Lower lobe of right lung (tissue), 2 donors: ENCODE results near the gene C16orf78. TPM values are rescaled to one million over a fixed set of nuclear protein-coding genes. Genes with fewer than 3 reads are reported as not detected.

ENCODE experiments used
- ATAC-seq, 2 donors: fragments of 200-7000 bp; cut with Tn5 transposase; one replicate each; pipeline ENCODE4 v1.9.1; 2020 to 2022; ENCODE audit warnings: mild to moderate bottlenecking in 2 of 2, moderate library complexity in 2 of 2
- DNase-seq: peaks from one replicate; pipeline ENCODE4 v3.0.0-alpha.2; 2020
- H3K27ac ChIP-seq: fragments of 200-600 bp; one replicate; pipeline ENCODE4 v1.8.0; 2022
- H3K27me3 ChIP-seq: fragments of 200-600 bp; one replicate; pipeline ENCODE4 v1.8.0; 2022; ENCODE audit warnings: low read depth
- H3K36me3 ChIP-seq: fragments of 200-600 bp; one replicate; pipeline ENCODE4 v1.8.0; 2022; ENCODE audit warnings: mild to moderate bottlenecking
- H3K4me1 ChIP-seq: fragments of 200-600 bp; one replicate; pipeline ENCODE4 v1.8.0; 2022
- H3K4me3 ChIP-seq: fragments of 200-600 bp; one replicate; pipeline ENCODE4 v1.8.0; 2022; ENCODE audit warnings: mild to moderate bottlenecking
- H3K9me3 ChIP-seq: fragments of 200-600 bp; one replicate; pipeline ENCODE4 v1.8.0; 2022
- intact Hi-C: fragments of 100-400 bp; cut with DNase I; formaldehyde crosslinking; loops from one replicate; pipeline ENCODE4 v1.11.0; 2022
- total RNA-seq: library from RNA; stranded (reverse); fragmentation: NEBNext Ultra II Directional; extraction: Animal tissue kit (Norgen Biotek cat#: 25700); gene quantifications from one replicate; pipeline ENCODE4 v1.2.1, GENCODE V29; 2021
- TF ChIP-seq, protein P1 (sequence below): fragments of 200-600 bp; IDR thresholded peaks from one replicate; pipeline ENCODE4 v1.8.0; 2022; ENCODE audit warnings: antibody characterized with exemption, mild to moderate bottlenecking
- donor health status: DM: no; HTN: yes; CAD: no; lungs with severe emphysema.

Gene C16orf78
- total RNA-seq, 1 donor from 2014 or later: not detected

- Histone ChIP-seq H3K27me3 (no peaks in the 10 kb centered on the region), H3K36me3 (no peaks in the 10 kb centered on the region), H3K9me3 (no peaks in the 10 kb centered on the region), H3K4me1 (peaks cover 5% of the 10 kb centered on the region), H3K4me3 (no peak overlapping the region), H3K27ac (no peak overlapping the region)
- intact Hi-C loops: no loop called here
- TF ChIP-seq, protein P1, sequence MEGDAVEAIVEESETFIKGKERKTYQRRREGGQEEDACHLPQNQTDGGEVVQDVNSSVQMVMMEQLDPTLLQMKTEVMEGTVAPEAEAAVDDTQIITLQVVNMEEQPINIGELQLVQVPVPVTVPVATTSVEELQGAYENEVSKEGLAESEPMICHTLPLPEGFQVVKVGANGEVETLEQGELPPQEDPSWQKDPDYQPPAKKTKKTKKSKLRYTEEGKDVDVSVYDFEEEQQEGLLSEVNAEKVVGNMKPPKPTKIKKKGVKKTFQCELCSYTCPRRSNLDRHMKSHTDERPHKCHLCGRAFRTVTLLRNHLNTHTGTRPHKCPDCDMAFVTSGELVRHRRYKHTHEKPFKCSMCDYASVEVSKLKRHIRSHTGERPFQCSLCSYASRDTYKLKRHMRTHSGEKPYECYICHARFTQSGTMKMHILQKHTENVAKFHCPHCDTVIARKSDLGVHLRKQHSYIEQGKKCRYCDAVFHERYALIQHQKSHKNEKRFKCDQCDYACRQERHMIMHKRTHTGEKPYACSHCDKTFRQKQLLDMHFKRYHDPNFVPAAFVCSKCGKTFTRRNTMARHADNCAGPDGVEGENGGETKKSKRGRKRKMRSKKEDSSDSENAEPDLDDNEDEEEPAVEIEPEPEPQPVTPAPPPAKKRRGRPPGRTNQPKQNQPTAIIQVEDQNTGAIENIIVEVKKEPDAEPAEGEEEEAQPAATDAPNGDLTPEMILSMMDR: no peak
- no peak for DNase-seq
- ATAC-seq: no peak
These were observed 73.2 kb downstream of the C16orf78 start for GRCh38 chr16:49446805-49447204.

Other genes with a start within 250 kb of the C16orf78 start
- gene CBLN1, start 92.0 kb upstream of the C16orf78 start, total RNA-seq: not detected